ENCODE data around the gene SAA1. TPM values are rescaled to one million over a fixed set of nuclear protein-coding genes. Genes with fewer than 3 reads are reported as not detected.

SAA1 gene
- total RNA-seq, 1 donor from 2014 or later: not detected

GRCh38 chr11:18229501-18229900 is 36.6 kb upstream of the SAA1 start:
- Mint-ChIP-seq H3K27ac (ENCODE audit: unreplicated experiment) (no peak overlapping the region), H3K27me3 (ENCODE audit: unreplicated experiment) (peaks cover 3% of the 10 kb centered on the region), H3K4me1 (ENCODE audit: unreplicated experiment) (no peaks in the 10 kb centered on the region), H3K4me3 (ENCODE audit: unreplicated experiment) (no peak overlapping the region), H3K9me3 (ENCODE audit: unreplicated experiment) (no peaks in the 10 kb centered on the region), H3K36me3 (ENCODE audit: low read depth, unreplicated experiment) (no peaks in the 10 kb centered on the region)
- no peak for DNase-seq (ENCODE audit: low spot score)
- TF ChIP-seq CTCF (IDR thresholded peaks at IDR 0.05; ENCODE audit: unreplicated experiment): no peak

GRCh38 chr11:18230859-18231258 is 35.2 kb upstream of the SAA1 start:
- no peak for TF ChIP-seq CTCF (IDR thresholded peaks at IDR 0.05; ENCODE audit: unreplicated experiment)
- Mint-ChIP-seq H3K4me3 (ENCODE audit: unreplicated experiment) (no peak overlapping the region), H3K36me3 (ENCODE audit: low read depth, unreplicated experiment) (no peaks in the 10 kb centered on the region), H3K27ac (ENCODE audit: unreplicated experiment) (no peak overlapping the region), H3K9me3 (ENCODE audit: unreplicated experiment) (no peaks in the 10 kb centered on the region), H3K27me3 (ENCODE audit: unreplicated experiment) (peaks cover 2% of the 10 kb centered on the region), H3K4me1 (ENCODE audit: unreplicated experiment) (no peaks in the 10 kb centered on the region)
- DNase-seq (ENCODE audit: low spot score): no peak

- TF ChIP-seq CTCF (IDR thresholded peaks at IDR 0.05; ENCODE audit: unreplicated experiment): no peak
- H3K4me3 Mint-ChIP-seq (ENCODE audit: unreplicated experiment): no peak overlapping the region
- no peak for DNase-seq (ENCODE audit: low spot score)
- no peaks in the 10 kb centered on the region for H3K4me1 Mint-ChIP-seq (ENCODE audit: unreplicated experiment)
- H3K27me3 Mint-ChIP-seq (ENCODE audit: unreplicated experiment): no peaks in the 10 kb centered on the region
- no peaks in the 10 kb centered on the region for H3K9me3 Mint-ChIP-seq (ENCODE audit: unreplicated experiment)
- H3K27ac Mint-ChIP-seq (ENCODE audit: unreplicated experiment): no peak overlapping the region
- H3K36me3 Mint-ChIP-seq (ENCODE audit: low read depth, unreplicated experiment): no peaks in the 10 kb centered on the region
Observed at GRCh38 chr11:18233912-18234311, 32.2 kb upstream of the SAA1 start.

GRCh38 chr11:18235394-18236334 is 30.4 kb upstream of the SAA1 start:
- no peak for TF ChIP-seq CTCF (IDR thresholded peaks at IDR 0.05; ENCODE audit: unreplicated experiment)
- Mint-ChIP-seq H3K27me3 (ENCODE audit: unreplicated experiment) (no peaks in the 10 kb centered on the region), H3K36me3 (ENCODE audit: low read depth, unreplicated experiment) (no peaks in the 10 kb centered on the region), H3K4me3 (ENCODE audit: unreplicated experiment) (no peak overlapping the region), H3K27ac (ENCODE audit: unreplicated experiment) (no peak overlapping the region), H3K9me3 (ENCODE audit: unreplicated experiment) (no peaks in the 10 kb centered on the region), H3K4me1 (ENCODE audit: unreplicated experiment) (no peaks in the 10 kb centered on the region)
- DNase-seq (ENCODE audit: low spot score): no peak

- no peaks in the 10 kb centered on the region for H3K9me3 Mint-ChIP-seq (ENCODE audit: unreplicated experiment)
- H3K4me1 Mint-ChIP-seq (ENCODE audit: unreplicated experiment): no peaks in the 10 kb centered on the region
Observed at GRCh38 chr11:18236664-18237356, 29.3 kb upstream of the SAA1 start, which contains the start of gene SAA4. Gene SAA4, minus strand, starts transcription at chr11:18236802. Its CDS starts 876 bp downstream, at chr11:18235926.

More at GRCh38 chr11:18236664-18237356, 29.3 kb upstream of the SAA1 start, which contains the start of gene SAA4:
- DNase-seq (ENCODE audit: low spot score): no peak
- no peak within 1 kb of the TSS for H3K4me3 Mint-ChIP-seq (ENCODE audit: unreplicated experiment)
- no peaks in the 10 kb centered on the region for H3K27me3 Mint-ChIP-seq (ENCODE audit: unreplicated experiment)
- no peak within 1 kb of the TSS for H3K27ac Mint-ChIP-seq (ENCODE audit: unreplicated experiment)
- H3K36me3 Mint-ChIP-seq (ENCODE audit: low read depth, unreplicated experiment): no peaks in the 10 kb centered on the region
- TF ChIP-seq CTCF (IDR thresholded peaks at IDR 0.05; ENCODE audit: unreplicated experiment): no peak

All from endothelial cell (in vitro differentiated cells).